NK-92 (cell line): ENCODE measurements around the gene MACF1.

ENCODE experiments used
- DNase-seq: peaks from one replicate; lab custom pipeline; 2025; ENCODE audit not compliant: unreplicated experiment; lab: John Stamatoyannopoulos, UW

Gene MACF1

GRCh38 chr1:39411526-39412478 lies 207.3 kb downstream of the MACF1 start:
- no peak for DNase-seq

GRCh38 chr1:39412892-39413291 lies 208.4 kb downstream of the MACF1 start:
- DNase-seq: no peak

GRCh38 chr1:39413902-39414528 lies 209.5 kb downstream of the MACF1 start:
- no peak for DNase-seq

GRCh38 chr1:39415553-39415952 lies 211.1 kb downstream of the MACF1 start:
- DNase-seq: no peak

- DNase-seq: no peak
Measured at GRCh38 chr1:39416609-39417008, 212.1 kb downstream of the MACF1 start.

GRCh38 chr1:39418236-39418635 lies 213.7 kb downstream of the MACF1 start:
- no peak for DNase-seq

GRCh38 chr1:39420493-39420892 lies 216.0 kb downstream of the MACF1 start:
- DNase-seq: no peak

- no peak for DNase-seq
Measured at GRCh38 chr1:39422614-39423013, 218.1 kb downstream of the MACF1 start.

GRCh38 chr1:39425151-39425550 lies 220.7 kb downstream of the MACF1 start:
- no peak for DNase-seq

GRCh38 chr1:39425634-39426033 lies 221.1 kb downstream of the MACF1 start:
- no peak for DNase-seq

GRCh38 chr1:39426346-39426745 lies 221.9 kb downstream of the MACF1 start:
- no peak for DNase-seq

GRCh38 chr1:39427374-39427773 lies 222.9 kb downstream of the MACF1 start:
- no peak for DNase-seq

- DNase-seq: no peak
Measured at GRCh38 chr1:39427912-39428311, 223.4 kb downstream of the MACF1 start.

GRCh38 chr1:39431927-39432326 lies 227.4 kb downstream of the MACF1 start:
- no peak for DNase-seq

GRCh38 chr1:39434797-39435395 lies 230.4 kb downstream of the MACF1 start:
- DNase-seq: no peak

GRCh38 chr1:39435597-39435996 lies 231.1 kb downstream of the MACF1 start:
- DNase-seq: no peak

- no peak for DNase-seq
Measured at GRCh38 chr1:39436842-39437241, 232.3 kb downstream of the MACF1 start.

GRCh38 chr1:39438042-39438441 lies 233.5 kb downstream of the MACF1 start:
- DNase-seq: no peak

GRCh38 chr1:39440856-39441255 lies 236.4 kb downstream of the MACF1 start:
- DNase-seq: no peak

GRCh38 chr1:39441797-39442196 lies 237.3 kb downstream of the MACF1 start:
- no peak for DNase-seq

- DNase-seq: no peak
Measured at GRCh38 chr1:39445573-39445972, 241.1 kb downstream of the MACF1 start.

- DNase-seq: no peak
Measured at GRCh38 chr1:39446986-39447567, 242.6 kb downstream of the MACF1 start.
